Brain microvascular endothelial cell (primary cell): ENCODE data around the gene LRRN1.

Experiments
- DNase-seq: peaks from one replicate; pipeline ENCODE4 v3.0.0-alpha.2; 2020
- H3K27ac ChIP-seq: fragments of 250-450 bp; sonication (Bioruptor Pico); 2 replicates; pipeline ENCODE4 v1.5.1; 2020; ENCODE audit warnings: mild to moderate bottlenecking, moderate library complexity
- H3K27me3 ChIP-seq: fragments of 250-450 bp; sonication (Bioruptor Pico); replicated peaks from 2 replicates; pipeline ENCODE4 v1.5.1; 2020; ENCODE audit warnings: mild to moderate bottlenecking
- H3K36me3 ChIP-seq: fragments of 250-450 bp; sonication (Bioruptor Pico); replicated peaks from 2 replicates; pipeline ENCODE4 v1.5.1; 2020; ENCODE audit warnings: mild to moderate bottlenecking
- H3K4me3 ChIP-seq: 2 replicates; pipeline ENCODE4 v1.5.1; 2011; ENCODE audit warnings: low read depth, mild to moderate bottlenecking, control low read depth, low read length, moderate library complexity
- in situ Hi-C: cut with HindIII; loops from 2 replicates; pipeline ENCODE4 v1.10.0; 2017; ENCODE audit warnings: low sequenced_read_pairs, low pct_ligation_motif_present
- TF ChIP-seq, protein P1 (sequence below): IDR thresholded peaks from 2 replicates; pipeline ENCODE4 v1.5.1; 2011; ENCODE audit warnings: low read depth, mild to moderate bottlenecking, moderate library complexity, low read length, control low read depth, inconsistent platforms; ENCODE audit errors: missing control alignments

The LRRN1 gene

DNA sequence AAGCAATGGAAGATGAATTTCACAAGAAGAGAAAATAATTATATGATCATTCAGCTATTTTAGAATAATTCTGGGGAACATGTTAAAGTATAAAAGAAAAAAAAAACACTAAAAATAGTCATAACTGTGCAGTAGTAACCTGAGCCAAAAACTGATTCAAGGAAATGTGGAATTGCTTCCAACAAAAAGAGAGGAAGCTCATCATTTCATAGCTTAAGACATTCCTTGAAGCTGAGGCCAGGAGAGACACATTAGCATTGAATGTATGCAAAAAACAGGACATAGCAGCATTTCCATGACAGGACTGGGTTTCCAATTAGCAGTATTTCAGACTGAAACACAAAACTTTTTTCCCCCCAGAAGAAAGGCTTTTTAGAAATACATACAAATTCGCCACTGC, 27.7 kb upstream of the LRRN1 start:
- Histone ChIP-seq H3K27ac (no peak overlapping the region), H3K4me3 (no peak overlapping the region), H3K27me3 (no peaks in the 10 kb centered on the region), H3K36me3 (no peaks in the 10 kb centered on the region)
- DNase-seq: no peak
- in situ Hi-C loops: no loop called here
- TF ChIP-seq, protein P1, sequence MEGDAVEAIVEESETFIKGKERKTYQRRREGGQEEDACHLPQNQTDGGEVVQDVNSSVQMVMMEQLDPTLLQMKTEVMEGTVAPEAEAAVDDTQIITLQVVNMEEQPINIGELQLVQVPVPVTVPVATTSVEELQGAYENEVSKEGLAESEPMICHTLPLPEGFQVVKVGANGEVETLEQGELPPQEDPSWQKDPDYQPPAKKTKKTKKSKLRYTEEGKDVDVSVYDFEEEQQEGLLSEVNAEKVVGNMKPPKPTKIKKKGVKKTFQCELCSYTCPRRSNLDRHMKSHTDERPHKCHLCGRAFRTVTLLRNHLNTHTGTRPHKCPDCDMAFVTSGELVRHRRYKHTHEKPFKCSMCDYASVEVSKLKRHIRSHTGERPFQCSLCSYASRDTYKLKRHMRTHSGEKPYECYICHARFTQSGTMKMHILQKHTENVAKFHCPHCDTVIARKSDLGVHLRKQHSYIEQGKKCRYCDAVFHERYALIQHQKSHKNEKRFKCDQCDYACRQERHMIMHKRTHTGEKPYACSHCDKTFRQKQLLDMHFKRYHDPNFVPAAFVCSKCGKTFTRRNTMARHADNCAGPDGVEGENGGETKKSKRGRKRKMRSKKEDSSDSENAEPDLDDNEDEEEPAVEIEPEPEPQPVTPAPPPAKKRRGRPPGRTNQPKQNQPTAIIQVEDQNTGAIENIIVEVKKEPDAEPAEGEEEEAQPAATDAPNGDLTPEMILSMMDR: no peak

DNA sequence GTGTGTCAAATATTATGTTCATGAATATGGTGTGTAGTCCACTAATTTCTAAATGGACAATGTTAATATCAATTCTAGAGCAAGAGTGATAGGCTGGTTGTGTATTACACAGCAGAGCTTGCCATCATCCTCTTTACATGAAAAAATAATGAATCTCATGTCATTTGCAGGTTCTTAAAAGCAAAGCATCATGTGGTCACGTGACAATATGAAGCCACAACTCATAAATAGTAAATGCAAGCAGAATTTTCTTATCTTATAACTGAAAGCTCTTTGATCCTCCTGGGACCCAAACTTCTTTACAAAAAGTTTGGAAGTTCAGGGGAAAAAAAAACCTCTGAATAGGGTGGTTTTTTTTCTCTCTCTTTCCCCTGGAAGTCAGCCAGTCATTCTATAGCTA, 26.9 kb upstream of the LRRN1 start:
- Histone ChIP-seq H3K27me3 (no peaks in the 10 kb centered on the region), H3K36me3 (no peaks in the 10 kb centered on the region), H3K27ac (no peak overlapping the region), H3K4me3 (no peak overlapping the region)
- in situ Hi-C loops: no loop called here
- TF ChIP-seq, protein P1: no peak
- no peak for DNase-seq

DNA sequence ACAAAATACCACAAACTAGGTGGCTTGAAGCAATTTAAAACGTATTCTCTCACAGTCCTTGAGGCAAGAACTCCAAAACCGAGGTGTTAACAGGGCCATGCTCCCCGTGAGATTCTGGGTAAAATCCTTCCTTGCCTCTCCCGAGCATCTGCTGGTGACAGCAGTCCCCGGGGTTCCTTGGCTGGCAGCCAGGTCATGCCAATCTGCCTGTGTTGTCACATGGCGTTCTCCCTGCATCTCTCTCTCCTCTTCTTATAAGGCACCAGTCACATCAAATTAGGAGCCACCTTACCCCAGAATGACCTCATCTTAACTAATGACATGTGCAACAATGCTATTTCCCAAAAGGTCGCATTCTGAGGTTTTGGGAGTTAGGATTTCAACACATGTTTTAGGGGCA, 26.3 kb upstream of the LRRN1 start:
- Histone ChIP-seq H3K36me3 (no peaks in the 10 kb centered on the region), H3K27me3 (no peaks in the 10 kb centered on the region), H3K4me3 (no peak overlapping the region), H3K27ac (no peak overlapping the region)
- DNase-seq: no peak
- in situ Hi-C loops: no loop called here
- TF ChIP-seq, protein P1: no peak

DNA sequence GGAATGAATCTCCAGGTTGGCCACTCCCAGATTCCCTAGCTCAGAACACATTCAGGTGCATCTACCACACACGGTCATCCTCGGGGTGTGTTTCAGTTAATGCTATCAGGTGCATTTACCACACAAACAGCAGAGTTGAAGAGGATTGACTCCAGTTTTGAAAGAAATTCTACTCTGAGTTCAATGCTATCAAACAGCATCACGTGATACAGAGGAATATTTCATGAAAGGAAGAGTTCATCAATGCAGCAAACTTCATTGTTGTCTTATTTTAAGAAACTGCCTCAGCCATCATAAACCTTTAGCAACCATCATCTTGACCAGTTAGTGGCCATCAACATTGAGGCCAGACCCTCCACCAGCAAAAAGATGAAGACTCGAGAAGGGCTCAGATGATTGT, 22.6 kb upstream of the LRRN1 start:
- Histone ChIP-seq H3K36me3 (no peaks in the 10 kb centered on the region), H3K27ac (no peak overlapping the region), H3K27me3 (no peaks in the 10 kb centered on the region), H3K4me3 (no peak overlapping the region)
- no peak for DNase-seq
- TF ChIP-seq, protein P1: no peak
- in situ Hi-C loops: no loop called here

DNA sequence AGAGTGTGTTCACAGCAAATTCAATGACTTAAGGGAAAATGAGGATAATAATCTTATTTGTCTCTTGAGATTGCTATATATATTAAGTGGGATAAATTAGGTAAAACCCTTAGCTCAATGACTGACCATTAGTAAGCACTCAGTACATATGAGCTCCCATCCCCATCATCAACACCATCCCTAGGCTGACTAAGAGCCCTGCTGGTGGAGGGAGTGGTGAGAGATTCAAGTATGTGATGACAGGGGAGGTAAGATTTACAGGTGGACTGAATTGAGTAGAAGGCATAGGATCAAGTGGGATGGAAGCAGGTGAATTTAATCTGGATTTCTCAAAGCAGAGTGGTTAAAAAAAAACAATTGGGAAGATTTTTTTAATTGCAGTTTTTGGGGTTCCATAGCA, 21.0 kb upstream of the LRRN1 start:
- H3K27ac ChIP-seq: no peak overlapping the region
- H3K4me3 ChIP-seq: no peak overlapping the region
- in situ Hi-C loops: no loop called here
- H3K36me3 ChIP-seq: no peaks in the 10 kb centered on the region
- no peaks in the 10 kb centered on the region for H3K27me3 ChIP-seq
- DNase-seq: no peak
- TF ChIP-seq, protein P1: no peak

DNA sequence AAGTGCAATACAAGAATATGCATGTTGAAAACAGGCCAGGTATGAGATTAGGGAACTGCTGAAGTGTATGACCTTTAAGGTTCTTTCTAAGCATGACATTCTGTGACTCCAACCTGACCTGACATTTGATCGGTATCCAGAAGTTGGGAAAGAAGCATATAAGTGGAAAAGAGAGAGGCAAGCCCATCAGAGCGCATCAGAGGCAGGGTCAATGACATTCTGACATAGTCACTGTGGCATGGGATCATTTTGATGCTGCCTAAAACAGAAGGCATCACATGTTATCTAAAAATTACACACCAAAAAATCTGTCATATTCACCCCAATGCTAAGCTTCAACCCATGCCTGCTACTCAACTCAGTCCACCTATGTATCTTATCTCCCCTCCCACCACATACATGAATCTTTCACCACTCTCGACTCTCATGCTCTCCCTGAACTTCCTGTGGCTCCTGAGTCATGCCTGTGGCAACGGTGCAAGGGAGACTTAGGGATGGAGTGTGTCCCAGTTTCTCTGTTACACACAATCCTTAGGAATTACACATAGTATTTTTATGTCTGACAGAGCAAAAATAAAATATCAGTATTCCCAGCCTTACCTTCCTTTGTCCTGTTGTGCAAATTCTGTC, 20.5 kb upstream of the LRRN1 start:
- no peak for DNase-seq
- no peaks in the 10 kb centered on the region for H3K36me3 ChIP-seq
- no peaks in the 10 kb centered on the region for H3K27me3 ChIP-seq
- in situ Hi-C loops: no loop called here
- H3K4me3 ChIP-seq: no peak overlapping the region
- TF ChIP-seq, protein P1: no peak
- H3K27ac ChIP-seq: no peak overlapping the region
